Kidney epithelial cell (primary cell): ENCODE measurements around the gene PSAT1. TPM values are rescaled to one million over a fixed set of nuclear protein-coding genes. Genes with fewer than 3 reads are reported as not detected.
"Not testable (repeated sequence)": the region's sequence is repeated elsewhere in the genome, so short reads cannot be mapped to it uniquely, and the experiment has no call there.

ENCODE experiments used
- DNase-seq: peaks from one replicate; pipeline ENCODE4 v3.0.0-alpha.2; 2010; ENCODE audit warnings: low read depth
- H3K27me3 ChIP-seq: 2 replicates; pipeline ENCODE4 v1.6.0; 2011; ENCODE audit warnings: low read length; ENCODE audit not compliant: control insufficient read depth, insufficient read depth
- H3K36me3 ChIP-seq: 2 replicates; pipeline ENCODE4 v1.5.1; 2011; ENCODE audit warnings: low read length; ENCODE audit not compliant: control insufficient read depth, insufficient read depth
- H3K4me3 ChIP-seq: 2 replicates; pipeline ENCODE4 v1.5.1; 2011; ENCODE audit warnings: low read depth, mild to moderate bottlenecking, control low read depth, low read length
- total RNA-seq: library from RNA; depleted of rRNA; stranded (reverse); fragments of >200 nt; gene quantifications from 2 replicates; pipeline ENCODE4 v1.2.3, GENCODE V29; 2015
- TF ChIP-seq, protein P1 (sequence below): IDR thresholded peaks from 2 replicates; pipeline ENCODE4 v1.5.1; 2011; ENCODE audit warnings: mild to moderate bottlenecking, moderate library complexity, low read length, control low read depth, inconsistent platforms; ENCODE audit not compliant: insufficient read depth, poor library complexity, severe bottlenecking

Gene PSAT1
- total RNA-seq, 1 donor from 2014 or later, result 259 TPM

DNA sequence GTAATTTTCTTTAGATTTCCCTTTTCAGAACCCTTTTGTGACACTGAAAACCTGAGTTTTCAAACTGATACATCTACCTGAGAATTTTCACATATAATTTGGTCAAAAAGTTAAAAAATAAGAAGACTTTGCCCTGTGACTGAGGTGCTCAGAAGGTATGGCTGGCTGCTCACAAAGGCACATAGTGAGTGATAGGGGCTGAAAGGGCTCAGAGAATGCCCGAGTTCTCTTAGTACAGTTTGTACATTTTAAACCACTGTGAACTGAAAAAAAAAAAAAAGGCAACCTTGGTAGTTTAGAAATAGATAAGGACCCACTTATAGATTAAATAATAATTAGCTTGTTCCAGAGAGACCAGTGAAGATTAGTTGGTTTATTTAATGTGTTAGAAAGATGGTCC lies 18.1 kb upstream of the PSAT1 start:
- TF ChIP-seq, protein P1, sequence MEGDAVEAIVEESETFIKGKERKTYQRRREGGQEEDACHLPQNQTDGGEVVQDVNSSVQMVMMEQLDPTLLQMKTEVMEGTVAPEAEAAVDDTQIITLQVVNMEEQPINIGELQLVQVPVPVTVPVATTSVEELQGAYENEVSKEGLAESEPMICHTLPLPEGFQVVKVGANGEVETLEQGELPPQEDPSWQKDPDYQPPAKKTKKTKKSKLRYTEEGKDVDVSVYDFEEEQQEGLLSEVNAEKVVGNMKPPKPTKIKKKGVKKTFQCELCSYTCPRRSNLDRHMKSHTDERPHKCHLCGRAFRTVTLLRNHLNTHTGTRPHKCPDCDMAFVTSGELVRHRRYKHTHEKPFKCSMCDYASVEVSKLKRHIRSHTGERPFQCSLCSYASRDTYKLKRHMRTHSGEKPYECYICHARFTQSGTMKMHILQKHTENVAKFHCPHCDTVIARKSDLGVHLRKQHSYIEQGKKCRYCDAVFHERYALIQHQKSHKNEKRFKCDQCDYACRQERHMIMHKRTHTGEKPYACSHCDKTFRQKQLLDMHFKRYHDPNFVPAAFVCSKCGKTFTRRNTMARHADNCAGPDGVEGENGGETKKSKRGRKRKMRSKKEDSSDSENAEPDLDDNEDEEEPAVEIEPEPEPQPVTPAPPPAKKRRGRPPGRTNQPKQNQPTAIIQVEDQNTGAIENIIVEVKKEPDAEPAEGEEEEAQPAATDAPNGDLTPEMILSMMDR, result no peak

DNA sequence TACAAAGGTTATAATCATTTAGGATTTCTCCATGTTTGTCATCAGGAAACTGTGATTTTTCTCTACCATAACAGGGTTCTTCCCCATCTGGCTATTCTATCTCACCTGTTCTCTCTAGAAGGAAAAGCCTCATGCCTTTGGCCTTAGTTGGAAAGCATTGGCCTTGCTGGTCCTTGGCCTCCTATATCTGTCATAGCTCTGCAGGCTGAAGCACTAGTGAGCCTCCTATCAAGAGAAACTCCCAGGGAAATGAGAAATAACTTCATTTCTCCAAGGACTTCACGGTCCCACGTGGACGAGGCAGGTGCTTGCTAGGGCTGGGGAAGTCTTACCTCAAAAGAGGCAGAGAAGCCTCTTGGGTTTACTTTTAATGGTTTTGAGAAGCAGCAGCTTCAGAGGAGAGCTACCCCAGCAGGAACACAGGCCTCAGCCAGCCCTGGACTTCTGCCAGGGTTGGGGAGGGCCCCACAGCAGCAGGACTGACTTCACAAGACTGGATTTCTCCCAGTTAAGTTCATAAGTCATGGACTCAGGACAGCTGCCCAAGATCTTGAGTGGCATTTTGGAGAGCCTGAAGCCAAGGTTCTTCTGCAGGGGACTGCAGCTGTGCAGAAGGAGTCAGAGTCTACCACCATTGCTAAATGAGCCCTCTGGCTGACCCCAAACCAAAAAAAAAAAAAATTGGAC lies 15.8 kb upstream of the PSAT1 start:
- TF ChIP-seq, protein P1, result no peak
- Histone ChIP-seq H3K27me3 (no peaks in the 10 kb centered on the region), H3K36me3 (no peaks in the 10 kb centered on the region), H3K4me3 (no peak overlapping the region)
- no peak for DNase-seq

More for the DNA sequence above, 18.1 kb upstream of the PSAT1 start:
- DNase-seq, result no peak
- no peaks in the 10 kb centered on the region for H3K36me3 ChIP-seq
- H3K4me3 ChIP-seq, result no peak overlapping the region
- no peaks in the 10 kb centered on the region for H3K27me3 ChIP-seq

DNA sequence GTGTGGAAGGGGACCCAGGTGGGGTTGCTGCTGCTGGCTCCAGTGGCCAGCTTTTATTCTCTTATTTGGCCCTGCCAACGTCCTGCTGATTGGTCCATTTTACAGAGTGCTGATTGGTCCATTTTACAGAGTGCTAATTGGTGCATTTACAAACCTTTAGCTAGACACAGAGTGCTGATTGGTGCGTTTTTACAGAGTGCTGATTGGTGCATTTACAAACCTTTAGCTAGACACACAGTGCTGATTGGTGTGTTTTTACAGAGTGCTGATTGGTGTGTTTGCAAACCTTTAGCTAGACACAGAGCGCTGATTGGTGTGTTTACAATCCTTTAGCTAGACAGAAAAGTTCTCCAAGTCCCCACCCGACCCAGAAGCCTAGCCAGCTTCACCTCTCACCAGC lies 12.7 kb upstream of the PSAT1 start:
- not testable (repeated sequence) for H3K36me3 ChIP-seq, H3K4me3 ChIP-seq, H3K27me3 ChIP-seq, DNase-seq

DNA sequence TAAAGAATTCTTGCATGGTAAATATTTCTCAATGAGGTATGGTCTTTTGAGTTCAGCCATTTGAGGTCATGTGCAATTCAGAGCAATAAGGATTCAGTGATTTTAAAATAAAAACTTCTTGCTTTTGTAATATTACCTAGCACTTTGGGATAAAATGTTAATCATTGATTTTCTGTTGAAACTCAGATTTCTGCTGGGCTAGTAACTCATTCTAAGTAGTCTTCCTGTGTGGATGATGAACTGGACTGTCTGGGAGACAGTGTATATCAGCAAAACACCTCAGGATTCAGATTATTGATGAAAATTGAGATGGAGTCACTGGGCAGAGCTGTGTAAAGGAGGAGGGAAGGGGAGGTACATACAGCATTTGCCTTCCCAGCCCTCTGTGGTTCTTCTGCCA lies 10.8 kb upstream of the PSAT1 start:
- no peak for DNase-seq
- Histone ChIP-seq H3K4me3 (no peak overlapping the region), H3K36me3 (no peaks in the 10 kb centered on the region), H3K27me3 (no peaks in the 10 kb centered on the region)
- TF ChIP-seq, protein P1, result no peak

DNA sequence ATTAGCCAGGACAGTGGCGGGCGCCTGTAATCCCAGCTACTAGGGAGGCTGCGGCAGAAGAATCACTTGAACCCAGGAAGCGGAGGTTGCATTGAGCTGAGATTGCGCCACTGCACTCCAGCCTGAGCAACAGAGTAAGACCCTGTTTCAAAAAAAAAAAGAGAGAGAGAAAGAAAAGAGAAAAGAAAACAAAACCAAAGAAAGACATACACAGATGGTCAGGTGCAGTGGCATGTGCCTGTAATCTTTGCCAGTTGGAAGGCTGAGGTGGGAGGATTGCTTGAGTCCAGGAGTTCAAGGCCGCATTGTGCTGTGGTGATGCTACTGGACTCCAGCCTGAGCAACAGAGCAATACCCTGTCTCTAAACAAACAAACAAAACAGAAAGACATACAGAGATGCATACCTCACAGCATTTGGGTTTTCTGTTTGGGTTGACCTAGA lies 10.0 kb upstream of the PSAT1 start:
- H3K36me3 ChIP-seq, result no peaks in the 10 kb centered on the region
- no peak overlapping the region for H3K4me3 ChIP-seq
- TF ChIP-seq, protein P1, result no peak
- DNase-seq, result no peak
- H3K27me3 ChIP-seq, result no peaks in the 10 kb centered on the region

DNA sequence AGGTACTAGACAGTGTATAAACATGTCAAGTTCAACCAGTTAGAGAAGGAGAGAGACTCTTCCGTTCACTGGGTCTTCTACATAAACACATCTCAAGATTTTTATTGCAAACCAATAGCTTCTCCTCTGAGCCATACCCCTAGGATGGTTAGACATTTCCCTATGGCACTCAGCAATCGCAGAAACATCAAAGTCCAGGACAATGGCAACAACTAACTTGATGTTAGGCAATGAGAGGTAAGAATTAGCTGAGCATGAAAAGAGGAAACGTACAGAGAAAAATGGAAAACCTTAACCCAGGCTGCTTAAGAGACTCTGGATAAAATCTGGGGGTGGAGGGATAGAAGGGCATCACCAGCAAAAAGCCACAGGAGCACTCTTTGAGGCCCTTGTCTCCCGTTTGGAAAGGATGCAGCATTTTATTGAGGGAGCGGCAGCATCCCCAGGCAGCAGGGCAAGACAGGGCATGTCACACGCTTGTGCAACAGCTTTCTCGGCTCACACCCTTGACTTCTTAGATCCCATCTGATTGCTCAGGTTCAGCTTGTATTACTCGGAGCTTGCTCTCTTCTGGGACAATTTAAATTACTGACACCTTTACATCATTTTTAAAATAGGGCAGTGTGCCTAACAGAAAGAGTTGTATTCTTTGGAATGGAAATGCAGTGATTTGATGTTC lies 8.6 kb upstream of the PSAT1 start:
- Histone ChIP-seq H3K36me3 (no peaks in the 10 kb centered on the region), H3K27me3 (no peaks in the 10 kb centered on the region), H3K4me3 (no peak overlapping the region)
- TF ChIP-seq, protein P1, result no peak
- no peak for DNase-seq
